SIG-M5 treated with dmso at 0.1 percent for 504 hours (cell line): ENCODE measurements around the gene ARID5B.
"Not testable (repeated sequence)": the region's sequence is repeated elsewhere in the genome, so short reads cannot be mapped to it uniquely, and the experiment has no call there.

Source experiments
- DNase-seq: peaks from one replicate; lab custom pipeline; 2025; ENCODE audit not compliant: unreplicated experiment; lab: John Stamatoyannopoulos, UW

Gene ARID5B, protein sequence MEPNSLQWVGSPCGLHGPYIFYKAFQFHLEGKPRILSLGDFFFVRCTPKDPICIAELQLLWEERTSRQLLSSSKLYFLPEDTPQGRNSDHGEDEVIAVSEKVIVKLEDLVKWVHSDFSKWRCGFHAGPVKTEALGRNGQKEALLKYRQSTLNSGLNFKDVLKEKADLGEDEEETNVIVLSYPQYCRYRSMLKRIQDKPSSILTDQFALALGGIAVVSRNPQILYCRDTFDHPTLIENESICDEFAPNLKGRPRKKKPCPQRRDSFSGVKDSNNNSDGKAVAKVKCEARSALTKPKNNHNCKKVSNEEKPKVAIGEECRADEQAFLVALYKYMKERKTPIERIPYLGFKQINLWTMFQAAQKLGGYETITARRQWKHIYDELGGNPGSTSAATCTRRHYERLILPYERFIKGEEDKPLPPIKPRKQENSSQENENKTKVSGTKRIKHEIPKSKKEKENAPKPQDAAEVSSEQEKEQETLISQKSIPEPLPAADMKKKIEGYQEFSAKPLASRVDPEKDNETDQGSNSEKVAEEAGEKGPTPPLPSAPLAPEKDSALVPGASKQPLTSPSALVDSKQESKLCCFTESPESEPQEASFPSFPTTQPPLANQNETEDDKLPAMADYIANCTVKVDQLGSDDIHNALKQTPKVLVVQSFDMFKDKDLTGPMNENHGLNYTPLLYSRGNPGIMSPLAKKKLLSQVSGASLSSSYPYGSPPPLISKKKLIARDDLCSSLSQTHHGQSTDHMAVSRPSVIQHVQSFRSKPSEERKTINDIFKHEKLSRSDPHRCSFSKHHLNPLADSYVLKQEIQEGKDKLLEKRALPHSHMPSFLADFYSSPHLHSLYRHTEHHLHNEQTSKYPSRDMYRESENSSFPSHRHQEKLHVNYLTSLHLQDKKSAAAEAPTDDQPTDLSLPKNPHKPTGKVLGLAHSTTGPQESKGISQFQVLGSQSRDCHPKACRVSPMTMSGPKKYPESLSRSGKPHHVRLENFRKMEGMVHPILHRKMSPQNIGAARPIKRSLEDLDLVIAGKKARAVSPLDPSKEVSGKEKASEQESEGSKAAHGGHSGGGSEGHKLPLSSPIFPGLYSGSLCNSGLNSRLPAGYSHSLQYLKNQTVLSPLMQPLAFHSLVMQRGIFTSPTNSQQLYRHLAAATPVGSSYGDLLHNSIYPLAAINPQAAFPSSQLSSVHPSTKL

DNA sequence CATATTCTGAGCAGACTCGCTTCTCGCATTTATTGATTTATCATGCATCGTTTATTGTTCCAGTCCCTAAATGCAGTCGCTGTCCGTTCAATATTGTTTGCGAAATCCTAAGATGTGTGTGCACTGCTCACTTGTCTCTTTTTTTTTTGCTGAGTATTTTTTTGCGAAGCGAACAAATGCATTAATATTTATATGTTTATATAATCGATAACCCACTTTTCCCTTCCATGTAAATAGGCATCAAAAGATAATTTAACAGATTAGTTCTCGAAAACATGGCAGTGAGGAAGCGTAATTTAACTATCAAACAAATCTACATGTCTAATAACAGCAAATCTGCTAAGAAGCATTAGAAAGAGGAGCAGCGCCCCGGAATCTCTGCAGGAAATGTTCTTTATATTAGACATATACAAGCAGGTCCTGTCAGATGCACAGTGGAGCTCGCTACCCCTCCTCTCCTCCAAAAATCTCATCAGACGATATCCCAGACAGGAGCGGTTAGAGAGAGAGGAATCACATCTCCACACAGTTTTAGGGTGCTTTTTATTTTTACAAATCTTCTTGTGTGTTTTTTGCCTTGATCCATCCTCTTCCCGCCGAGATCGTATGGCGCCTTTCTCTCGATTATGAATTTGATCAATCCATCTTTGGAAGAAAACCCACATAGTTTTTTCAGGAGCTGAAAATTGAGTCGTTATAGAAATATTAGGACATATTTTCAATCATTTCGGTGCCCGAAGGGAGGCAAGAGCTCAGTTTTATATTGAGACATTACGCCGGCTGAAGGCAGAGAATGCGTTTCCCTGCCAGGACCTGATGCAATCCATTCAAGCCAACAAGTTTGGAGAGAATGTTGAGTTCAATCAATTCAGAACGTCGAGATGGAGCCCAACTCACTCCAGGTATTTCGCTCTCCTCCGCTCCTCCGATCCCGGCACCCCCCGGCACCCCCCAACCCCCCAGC is at the start of gene ARID5B:
Gene ARID5B (plus strand): TSS at position 871 of the 964 bp plus-strand sequence. CDS start 11 bp downstream, at position 882.
- peak; percentile 55 for DNase-seq

DNA sequence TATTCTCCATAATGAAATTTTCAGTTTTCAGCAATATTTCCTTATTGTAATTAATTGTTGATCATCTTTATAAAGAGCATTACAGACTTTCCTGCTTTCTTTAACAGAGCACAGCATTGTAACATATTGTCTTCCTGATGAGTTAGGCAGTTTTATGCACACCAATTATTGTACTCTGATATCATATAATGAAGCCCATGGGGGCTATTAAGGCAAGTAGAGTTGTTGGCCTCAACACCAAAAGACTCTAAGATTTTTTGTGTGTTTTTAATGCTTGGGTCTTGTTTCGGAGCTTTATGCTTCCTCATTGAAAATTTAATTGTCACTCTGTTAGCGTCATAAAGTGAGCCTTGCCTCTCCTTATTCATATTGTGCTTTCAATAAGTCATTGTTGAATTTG is 49.2 kb upstream of the ARID5B start:
- DNase-seq, result no peak

DNA sequence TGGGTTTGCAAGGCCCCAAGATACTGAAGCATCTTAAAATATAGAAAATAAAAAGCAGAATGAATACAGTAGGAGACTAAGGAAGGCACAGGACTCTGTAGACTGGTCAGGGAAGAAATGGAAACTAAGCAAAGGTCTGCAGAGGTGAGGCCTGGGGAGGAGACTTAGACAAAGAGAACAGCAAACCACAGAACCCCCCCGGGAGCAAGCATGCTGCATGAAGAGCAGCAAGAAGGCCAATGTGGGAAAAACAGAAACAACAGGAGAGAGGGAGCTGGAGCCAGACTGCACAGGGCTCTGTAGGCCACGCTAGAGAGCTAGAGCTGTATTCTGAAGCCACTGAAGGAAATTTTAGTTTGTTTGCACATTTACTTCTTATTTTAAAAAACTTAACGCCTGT is 45.7 kb upstream of the ARID5B start:
- DNase-seq, result no peak

DNA sequence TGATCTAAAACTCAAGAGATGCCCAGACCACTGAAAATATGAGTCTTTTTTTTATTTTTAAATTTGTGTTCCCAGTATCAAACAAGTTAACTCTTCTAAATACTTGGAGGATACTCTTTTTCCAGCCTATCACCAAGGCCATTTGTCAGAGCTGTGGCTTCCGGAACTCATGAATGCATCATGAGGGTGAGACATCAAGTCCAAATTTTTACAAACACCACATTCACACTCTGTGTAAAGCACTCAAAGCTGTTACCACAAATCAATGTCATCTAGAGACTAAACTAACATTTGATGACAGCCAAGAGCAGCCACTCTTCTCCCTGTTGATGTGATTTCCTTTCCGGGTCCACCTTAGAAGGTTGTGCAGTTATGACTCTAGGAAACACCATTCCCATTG is 43.8 kb upstream of the ARID5B start:
- no peak for DNase-seq

DNA sequence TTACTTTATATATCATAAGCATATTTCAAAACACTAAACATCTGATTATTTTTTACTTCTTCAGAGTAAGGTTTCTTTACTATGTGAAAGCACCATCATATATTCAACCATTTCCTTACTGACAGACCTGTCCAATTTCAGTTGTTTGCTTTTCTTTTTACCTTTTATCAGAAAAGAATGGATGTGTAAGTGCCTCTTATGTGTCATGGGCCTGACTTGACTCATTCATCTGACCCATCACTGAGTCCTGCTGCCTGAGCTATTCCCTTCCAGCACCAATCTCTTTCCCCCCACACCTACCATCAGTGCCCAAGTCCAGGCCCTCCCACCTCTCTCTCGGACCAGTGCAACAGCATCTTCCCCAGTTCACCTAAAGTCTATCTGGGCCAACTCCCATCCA is 41.7 kb upstream of the ARID5B start:
- no peak for DNase-seq

DNA sequence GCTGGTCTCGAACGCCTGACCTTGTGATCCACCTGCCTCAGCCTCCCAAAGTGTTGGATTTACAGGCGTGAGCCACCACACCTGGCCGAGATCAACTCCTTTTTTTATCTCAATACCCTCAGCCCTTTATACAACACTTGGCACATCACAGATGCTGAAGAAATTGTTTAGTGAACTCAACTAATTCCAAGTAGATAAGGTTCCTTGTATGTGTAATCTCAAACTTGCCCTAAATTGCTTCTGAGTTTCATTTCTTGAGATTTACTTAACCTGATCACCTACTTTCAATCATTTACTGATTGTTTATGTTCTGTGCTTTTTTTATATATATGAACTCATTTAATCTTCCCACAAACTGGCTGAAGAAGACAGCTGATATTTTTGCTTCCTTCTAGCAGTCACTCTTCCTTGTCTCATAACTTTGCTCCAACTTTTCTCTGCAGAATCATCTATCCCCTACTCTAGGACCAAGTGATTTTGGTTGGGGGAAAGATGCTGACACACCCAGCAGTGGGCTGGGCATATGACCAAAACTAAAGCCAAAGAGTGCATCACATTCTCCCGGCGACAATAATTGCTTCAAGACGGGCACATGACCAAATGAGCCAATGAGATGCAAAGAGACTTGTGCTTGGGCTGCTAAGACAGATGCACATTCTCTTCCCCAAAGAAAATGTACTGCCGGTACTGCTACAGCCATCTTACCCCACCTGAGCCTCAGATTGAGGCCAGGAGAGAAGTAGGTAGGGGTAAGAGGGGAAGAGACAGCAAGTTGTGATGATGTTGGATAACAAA is 40.3 kb upstream of the ARID5B start:
- DNase-seq, result no peak

DNA sequence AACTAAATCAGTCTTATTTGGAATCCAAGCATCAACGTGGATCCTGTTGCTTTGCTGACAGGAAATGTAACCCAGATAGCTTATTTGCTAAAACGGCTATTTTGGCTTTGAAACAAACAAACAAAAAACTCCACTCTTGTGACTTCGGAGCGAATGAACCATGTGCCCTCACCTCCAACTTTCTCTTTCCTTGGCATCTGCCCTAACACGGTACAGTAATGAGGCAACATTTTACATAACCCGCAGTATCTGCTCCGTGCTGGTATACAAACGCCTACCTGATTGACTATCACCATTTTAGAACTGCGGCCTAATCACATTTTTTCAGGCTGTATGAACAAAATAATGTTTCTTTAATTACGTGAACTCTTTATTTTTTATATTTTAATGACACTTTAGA is 37.5 kb upstream of the ARID5B start:
- no peak for DNase-seq

DNA sequence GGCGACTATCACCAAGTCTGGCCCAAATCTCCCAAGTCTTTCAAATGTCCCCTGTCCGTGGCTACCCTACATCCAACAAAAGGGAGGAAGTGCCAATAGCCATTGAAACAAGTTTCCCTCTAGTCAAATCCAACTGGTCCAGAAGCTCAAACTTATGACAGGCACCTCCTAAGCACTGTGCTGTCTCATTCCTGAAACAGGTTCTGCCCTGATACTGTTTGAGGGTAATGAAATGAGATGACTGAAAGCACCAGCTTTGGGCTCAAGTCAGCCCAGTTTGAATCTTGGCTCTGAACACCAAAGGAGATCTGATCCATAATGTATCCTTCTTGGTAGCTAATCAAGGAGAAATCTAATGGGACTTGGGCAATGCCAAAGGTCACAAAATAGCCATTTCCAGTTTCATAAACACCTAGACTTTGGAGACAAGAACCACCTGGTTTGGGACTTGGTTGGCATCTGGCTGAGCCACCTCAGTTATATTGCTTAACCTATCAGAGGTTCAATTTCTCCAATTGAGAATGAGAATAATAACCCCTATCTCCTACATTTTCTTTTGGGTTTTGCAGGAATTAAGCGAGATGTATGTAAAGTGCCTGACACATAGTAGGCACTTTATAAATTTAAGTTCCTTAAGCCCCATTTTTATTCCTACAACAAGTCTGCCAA is 34.7 kb upstream of the ARID5B start:
- no peak for DNase-seq

DNA sequence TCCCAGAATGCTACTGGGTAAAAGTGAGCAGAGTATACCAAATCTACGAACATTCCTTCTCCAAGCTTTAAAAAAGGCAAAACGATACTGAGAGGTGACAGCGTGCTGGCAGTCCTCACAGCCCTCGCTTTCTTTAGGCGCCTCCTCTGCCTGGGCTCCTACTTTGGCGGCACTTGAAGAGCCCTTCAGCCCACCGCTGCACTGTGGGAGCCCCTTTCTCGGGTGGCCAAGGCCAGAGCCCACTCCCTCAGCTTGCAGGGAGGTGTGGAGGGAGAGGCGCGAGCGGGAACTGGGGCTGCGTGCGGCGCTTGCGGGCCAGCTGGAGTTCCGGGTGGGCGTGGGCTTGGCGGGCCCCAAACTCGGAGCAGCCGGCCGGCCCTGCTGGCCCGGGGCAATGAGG is 34.1 kb upstream of the ARID5B start:
- DNase-seq, result not testable (repeated sequence)

DNA sequence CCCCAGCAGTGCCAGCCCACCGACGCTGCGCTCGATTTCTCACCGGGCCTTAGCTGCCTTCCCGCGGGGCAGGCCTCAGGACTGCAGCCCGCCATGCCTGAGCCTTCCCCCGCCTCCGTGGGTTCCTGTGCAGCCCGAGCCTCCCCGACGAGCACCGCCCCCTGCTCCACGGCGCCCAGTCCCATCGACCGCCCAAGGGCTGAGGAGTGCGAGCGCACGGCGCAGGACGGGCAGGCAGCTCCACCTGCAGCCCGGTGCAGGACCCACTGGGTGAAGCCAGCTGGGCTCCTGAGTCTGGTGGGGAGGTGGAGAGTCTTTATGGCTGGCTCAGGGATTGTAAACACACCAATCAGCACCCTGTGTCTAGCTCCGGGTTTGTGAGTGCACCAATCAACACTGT is 33.7 kb upstream of the ARID5B start:
- not testable (repeated sequence) for DNase-seq

DNA sequence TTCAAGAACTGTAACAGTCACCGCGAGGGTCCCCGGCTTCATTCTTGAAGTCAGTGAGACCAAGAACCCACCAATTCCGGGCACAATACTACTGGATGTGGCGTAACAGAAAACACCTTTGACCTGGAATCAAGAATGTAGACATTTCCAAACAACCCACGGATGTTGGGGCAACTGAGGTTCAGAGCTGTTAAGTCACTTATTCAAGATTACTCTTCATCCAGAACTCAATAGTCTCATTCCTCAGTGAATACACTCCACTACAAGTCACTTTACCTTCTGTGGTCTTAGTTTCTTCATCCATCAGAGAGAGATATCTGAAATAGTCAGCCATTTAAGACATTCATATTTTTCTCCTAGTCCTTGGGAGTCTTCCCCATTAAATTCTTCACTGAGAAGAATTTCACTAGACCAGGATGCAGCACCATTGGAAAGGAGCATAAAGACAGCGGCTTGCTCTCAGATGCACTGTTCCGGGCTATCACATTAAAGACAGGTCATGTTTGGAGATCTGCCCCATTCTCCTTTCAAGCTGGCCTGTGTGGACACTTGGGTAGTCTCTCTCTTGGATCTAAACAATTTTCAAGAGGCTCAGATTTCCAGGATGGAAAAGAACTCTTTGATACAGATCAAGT is 32.3 kb upstream of the ARID5B start:
- no peak for DNase-seq

DNA sequence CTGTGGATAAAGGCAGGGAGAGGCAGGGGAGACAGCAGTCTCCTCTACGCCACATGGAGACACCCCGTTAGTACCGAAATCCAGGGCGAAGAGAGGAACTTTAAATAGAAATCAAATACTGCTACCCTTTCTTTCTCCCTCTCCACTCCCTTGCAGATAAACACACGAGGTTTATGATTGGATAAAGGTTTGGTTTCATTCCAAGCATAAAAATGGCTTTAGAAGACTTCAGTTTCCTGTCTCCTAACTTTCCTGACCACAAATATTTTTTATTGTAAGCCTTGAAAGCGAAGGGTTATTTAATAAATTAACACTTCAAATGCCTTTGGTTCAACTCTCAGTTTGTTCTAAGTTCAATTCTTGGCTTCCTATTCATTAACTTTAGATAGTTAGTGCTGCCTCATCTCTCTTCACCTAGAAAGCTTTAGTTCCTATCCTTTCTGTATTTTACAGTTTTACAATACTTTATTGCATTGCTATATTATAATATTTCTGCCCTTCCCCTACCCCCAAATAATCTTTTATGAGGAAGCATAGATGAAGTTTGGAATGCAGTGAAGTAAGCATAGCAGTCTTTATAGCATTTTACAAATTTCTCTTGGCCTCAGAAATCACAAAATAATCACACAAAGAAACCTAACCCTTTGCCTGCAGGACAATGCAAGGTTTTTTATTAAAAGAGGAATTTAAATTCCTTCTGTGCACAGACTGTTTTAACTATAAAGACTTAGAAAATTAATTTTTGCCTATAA is 31.5 kb upstream of the ARID5B start:
- no peak for DNase-seq

DNA sequence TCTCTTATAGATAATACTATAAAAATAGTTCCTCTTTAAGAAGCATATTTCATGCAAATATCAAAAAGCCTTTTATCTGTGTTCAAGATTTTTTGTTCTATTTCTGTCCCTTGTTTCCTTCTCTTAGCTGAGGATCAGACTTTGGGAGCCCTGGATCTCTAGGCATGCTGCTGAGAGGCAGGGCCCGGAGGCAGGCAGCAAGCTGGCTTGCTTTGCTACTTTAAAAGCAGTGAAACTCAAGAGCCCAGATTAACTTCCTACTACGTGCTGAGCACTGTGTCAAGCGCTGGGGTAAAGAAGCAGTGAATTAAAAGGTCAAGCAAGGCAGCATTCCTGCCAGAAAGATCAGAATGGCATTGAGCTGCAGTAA is 31.0 kb upstream of the ARID5B start:
- no peak for DNase-seq

DNA sequence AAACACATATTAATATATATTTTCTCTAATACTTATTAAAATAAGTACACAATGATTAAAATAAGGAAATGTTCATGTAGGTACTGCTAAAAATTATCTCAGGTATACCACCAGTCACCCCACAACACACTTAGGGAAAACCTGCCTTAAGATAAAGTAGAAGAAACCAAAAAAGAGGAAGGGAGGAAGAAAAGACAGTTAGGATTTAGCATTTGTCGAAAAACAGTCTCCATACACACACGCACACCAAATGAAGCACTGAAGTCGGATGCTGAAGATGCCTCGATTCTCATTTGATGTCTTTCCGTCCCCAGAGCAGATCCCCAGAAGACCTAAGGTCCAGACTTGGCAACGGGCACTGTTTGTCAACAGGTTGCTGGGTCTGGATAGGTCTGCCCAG is 30.0 kb upstream of the ARID5B start:
- no peak for DNase-seq

DNA sequence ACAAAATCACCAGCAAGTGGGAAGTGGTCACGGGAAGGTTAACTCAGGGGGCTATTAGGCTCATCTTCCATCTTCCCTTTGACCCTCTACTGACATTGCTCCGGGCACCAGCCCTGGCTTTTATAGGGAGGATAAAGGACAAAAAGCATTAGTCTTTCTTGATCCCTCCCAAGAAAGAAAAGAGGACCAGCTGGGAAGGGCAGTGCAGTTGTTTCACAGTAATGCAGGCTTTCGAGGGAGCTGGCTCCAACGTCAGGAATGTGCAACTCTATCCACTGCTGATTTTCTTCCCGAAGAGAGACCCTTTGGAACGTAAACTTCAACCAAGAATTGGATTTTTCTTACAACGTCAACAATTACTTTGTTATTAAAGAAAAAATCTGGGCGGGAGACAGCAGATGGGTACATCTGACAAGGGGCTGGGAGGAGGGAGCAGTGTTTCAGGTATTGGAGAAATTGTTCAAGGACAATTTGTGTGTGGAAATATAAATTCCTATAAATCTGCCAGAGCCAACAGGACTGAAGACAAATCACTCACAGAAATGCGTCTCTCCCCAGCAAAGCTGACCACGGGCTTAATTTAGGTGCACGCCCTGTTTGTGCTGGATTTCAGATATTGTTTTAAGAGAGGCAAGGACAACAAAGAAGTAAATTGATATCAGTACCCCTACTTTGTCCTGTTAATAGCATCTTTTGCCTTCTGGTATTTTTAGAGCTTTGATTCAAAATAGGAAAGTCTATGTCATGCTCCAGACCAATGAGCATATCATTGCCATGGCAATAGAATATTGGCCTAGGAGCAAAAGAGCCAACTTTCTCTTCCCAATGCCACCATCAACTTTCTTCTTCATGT is 23.4 kb upstream of the ARID5B start:
- no peak for DNase-seq

DNA sequence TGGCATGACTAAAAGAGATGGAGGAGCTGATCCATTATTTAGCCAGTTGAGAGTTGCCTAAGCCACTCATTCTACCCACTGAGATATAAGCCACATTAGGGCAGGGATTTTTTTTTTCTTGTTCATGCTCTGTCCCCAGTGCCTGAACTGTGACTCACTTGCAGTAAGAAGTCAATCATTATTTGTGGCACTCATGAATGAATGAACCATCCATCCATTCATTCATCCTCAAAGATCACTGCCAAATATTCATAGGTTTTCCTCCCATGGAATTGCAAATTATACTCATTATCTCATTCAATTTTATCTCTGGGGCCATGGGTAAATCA is 22.8 kb upstream of the ARID5B start:
- no peak for DNase-seq
